Midbrain (tissue), 1 donor: Measurements from ENCODE around the gene GRP.

Source experiments
- DNase-seq: peaks from one replicate; lab custom pipeline; 2025; lab: John Stamatoyannopoulos, UW

GRP gene

DNA sequence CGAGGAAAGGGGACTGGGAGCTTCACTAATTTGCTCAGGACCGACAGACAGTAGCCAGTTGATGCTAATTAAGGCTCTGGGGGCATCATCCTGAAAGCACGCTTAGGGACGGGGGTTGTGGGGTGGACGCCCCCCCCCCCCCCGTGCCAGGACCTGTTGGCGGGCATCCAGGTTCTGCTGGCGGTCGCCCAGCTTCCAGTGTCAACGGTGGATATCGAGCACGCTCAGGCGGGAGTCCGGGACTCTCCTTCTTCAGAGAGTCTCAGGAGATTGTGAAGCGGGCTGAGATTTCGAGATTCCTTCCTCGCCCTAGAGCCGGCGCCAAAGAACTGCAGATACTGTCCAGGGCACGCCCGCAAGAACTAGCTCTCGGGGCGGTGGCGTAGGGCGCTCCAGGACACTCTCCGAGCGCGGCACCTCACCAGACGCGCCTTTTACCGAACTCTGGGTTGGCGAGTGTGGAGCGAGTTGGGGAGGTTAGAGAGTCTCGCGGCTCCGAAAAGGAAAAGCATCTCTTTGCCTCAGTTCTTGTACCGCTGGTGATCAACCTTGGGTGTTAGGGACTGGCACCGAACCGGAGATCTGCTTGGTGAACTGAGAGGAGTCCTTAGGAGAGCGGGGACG, 47.7 kb downstream of the GRP start:
- DNase-seq, result no peak

DNA sequence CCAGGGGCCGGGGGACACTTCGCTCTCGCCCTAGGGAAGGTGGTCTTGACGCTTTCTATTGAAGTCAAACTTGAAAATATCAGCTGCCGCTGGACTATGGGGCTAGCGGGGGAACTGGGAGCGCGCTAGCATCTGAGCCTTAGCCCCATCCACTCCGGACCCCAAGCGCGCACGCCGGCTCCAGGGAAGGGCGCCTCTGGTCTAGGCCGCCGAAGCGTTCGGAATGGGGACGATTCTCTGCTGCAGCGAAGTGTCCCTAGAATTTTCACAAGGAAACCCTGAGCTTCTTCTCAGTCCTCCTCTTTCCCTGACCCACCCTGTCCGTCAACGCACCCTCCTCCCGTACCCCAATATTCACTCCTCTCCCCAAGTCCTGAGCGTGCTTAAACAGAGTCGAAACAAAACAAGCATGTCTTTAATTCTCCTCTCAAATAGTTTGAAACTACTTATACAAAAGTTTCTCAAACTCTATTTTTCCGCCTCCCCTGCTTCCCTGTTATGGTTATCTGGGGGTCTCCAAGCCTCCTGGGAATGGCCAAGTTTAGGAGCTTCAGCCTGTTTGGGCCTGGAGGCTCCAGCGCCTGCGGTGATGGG, 48.3 kb downstream of the GRP start:
- no peak for DNase-seq

DNA sequence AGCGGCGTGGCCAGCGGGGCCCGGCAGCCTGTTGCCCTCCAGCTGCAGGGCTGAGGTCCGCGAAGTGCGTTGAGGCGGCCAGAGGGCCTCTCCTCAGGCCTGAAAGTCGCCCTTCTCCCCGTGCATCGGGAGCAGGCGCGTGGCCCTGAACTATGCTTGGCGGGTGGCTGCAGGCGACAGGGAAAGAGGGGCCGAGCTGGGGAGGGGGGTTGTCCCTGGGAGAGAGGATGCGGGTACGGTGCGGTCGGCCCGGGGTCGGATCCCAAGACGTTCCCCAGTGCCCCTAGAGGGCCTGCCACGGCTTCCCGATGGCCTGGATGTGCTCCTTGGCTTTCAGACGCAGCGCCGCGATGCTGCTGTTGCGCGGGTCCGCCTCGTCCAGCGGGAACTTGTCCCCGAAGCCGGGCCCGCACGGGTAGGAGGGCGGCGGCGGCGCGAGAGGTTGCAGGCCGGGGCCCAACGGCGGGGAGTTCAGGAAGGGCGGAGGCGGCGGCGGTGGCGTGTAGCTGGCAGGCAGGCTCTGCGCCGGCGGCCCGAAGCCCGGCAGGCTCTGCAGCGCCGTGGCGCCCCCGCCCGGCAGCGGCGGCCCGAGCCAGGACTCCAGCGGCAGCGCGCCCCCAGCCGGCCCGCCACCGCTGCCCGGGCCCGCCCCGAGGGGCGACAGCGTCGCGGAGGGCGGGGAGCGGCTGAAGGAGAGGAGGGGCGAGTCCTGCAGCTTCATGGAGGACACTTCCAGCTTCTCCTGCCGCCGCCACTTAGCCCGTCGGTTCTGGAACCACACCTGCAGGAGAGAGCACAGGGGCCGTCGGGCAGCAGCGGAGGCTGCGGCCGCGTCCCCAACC, 49.0 kb downstream of the GRP start:
- no peak for DNase-seq

DNA sequence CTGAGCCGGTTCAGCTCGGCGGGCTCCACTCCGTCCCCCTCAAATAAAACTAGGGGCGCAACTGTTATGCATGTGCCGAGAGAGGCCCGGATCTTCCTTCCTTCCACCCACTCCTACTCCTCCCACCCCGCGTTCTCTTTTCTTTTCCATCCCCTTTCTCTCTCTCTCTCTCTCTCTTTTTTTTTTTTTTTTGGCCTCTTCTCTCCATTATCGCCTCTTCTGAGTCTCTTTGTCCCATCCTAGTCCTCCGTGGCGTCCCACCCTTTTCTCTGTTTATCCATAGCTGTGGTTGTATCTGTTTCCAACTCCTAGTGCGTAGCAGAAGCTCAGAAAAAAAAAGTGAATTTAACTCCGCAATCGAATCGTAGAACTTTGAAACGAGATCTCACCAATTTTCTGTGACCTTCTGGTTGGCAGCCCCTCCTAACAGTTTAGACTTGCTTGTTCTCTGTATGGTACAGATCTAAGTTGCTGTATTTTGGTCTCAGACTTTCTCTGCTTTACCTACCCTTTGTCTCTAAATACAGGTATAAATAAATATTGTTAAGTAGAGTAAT, 49.7 kb downstream of the GRP start:
- no peak for DNase-seq

DNA sequence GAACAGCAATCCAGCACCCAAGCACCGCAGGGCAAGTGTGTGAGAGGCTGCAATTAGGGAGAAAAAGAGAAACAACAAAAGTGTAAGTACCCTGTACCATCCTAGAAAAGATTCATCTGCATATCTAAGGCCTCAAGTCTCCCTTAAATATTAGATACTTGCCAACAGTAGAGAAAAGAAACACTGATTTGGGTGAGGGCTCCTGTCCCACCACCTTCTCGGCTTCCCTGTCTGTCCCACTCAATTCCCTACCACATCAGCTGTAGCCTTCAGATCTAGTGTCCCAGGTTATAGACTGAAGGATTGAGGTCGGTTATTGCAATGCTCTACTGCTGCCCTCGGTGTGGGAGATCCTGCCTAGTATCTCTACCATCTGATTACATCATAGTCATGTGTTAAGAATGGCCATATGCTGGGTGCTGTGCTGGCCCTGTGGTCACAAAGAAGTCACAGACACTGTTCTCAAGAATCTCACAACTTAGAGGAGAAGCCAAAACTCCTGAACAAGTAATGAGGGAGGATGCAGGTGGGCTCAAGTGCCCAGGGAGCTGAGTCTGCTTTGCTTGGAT, 50.8 kb downstream of the GRP start:
- DNase-seq, result no peak

DNA sequence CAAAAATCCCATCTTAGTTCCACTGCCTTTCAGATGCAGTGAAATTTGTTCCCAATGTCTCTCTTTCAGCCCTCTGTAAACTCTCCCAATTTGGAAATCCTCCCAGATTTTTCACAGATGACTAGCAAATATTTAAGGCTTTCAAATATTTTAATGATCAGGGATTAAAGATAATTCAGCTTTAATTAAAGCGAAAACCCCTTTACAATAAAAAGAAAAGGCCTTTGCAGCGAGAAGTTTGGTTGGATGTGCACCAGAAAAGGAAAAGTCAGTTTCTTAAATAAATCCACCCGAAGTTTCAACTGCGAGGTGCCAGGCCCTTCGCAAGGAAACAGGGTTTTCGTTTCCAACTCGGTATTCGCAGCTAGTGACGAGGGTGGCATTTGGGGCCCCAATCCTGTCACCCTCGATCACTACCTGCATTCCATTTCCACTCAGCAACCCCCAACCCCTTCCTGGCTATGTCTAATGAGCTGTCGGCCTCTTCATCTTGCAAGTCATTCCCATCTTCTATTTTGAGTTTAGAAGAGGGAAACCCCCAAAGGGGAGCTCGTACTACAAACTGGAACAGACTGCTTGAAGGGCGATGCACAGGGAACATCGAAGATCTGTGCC, 51.8 kb downstream of the GRP start:
- no peak for DNase-seq

DNA sequence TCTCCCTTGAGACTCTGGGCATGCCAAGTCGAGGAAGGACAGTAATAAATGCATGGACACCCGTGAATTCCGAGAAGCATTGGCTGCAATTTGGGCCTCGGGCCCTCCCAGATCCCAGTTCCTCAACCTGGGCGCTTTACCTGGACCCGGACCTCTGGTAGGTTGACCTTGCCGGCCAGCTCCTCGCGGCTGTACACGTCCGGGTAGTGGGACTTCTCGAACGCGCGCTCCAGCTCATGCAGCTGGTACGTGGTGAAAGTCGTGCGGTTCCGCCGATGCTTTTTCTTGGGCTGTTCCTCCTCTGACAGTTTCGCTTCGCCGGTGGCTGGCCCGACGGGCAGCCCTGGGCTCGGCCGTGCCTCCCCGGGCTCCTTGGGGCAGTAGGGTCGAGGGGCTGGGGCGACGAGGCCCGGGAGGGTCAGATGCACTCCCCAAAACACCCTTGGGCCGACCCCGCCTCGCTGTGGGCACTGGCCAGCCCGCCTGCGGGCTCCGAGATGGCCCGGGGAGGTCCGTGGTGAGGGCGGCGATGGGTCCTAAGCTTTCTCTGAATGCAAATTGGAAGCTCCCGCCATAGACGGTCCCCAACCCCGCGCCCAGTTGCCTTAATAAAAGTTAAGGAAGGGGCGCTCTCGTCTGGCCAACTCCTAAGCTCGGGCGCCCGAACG, 52.4 kb downstream of the GRP start:
- no peak for DNase-seq

DNA sequence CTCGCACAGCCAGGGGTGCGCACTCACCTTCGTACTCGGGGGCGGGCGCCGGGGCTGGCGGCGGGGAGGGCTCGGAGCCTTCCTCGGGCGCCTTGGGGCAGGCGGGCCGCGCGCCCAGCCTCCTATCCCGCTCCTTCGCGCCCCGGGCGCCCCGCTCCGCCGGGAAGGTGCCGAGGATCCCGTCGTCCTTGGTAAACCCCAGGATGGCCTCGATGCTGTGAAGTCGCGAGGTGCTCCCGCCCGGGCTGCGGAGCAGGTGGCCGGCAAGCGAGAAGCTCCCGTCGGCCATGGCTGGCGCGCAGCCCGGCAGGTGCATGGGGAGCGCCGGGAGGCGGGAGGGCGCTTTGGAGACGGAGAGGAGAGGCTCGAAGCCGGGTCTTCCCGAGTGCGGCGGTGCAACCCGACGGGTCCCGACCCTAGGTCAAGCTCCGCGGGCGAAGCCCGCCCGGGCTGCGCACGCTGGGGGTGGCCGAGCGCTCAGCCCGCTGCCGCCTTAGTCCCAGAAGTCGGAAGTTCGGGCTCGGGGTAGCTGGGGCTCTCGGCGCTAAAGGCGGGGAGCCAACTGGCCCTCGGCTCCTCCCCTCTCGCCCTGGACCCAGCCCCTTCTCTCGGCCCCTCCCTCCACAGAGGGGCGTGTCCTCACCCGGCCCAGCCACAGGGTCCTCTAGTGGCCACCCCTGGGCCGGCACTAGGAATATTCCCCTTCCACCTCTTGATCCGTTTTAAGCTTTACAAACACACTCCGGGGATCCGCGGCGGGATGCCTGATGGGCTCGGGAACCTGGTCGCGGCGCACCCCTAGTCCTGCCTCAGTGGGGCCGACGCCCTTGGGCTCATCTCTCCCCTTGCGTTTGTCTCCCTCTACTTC, 53.2 kb downstream of the GRP start, which contains the start of gene RAX:
Gene RAX (minus strand): TSS at position 564 of the 868 bp plus-strand sequence. CDS start 248 bp downstream, at position 316.
- DNase-seq, result no peak

DNA sequence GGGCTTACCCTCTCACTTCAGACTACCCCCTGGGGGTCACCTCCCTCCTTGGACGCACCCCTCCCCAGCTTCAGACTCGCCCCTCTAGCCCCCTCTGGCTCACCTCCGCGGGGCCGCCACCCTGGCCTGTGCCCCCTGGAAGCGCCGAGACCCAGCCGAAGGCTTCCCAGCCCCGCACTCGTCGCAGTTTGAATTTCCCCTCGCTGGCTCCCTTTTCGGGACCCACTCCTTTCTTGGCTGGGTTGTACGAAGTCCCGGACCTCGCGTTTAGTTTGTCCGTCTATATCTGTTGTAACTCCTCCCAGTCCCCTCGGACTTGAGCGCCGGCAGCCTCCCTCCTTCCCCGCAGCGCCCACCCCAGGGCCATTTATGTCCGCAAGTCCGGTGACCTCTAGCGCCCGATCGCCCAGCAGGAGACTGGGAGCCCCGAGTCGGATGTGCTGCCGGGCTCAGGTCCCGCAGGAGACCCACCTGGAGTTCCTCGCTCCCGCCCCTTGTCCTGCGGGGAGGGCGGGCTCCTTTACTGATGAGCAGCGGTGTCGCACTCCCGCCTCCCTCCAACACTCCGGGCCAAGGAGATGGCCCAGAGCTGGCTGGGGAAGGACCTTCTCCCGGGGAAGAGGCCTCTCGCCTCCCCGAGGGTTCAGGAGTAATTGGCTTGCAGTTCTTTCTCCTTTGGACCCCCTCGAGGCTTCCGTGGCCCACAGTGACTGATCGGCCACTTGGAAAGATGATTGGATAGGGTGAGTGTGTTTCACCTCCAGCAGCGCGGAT, 54.0 kb downstream of the GRP start:
- DNase-seq, result no peak

DNA sequence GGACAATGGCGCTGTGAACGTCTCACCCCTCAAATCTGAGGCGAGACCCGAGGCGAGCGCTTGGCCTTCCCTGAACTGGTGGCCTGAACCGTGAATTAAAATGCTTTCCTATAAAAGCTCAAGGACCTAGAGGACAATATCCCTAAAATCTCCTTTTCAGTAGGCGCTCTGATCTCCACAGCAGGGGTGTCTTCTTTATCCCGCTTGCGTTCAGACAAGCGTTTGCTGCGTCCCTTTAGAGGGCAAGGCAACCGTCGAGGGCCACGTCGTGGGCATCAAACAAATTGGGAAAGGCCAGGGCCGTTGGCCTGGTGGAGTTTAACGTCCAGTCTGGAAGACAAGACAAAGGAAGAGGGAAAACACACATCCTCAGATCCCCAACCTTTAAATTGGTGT, 54.6 kb downstream of the GRP start:
- DNase-seq, result no peak

DNA sequence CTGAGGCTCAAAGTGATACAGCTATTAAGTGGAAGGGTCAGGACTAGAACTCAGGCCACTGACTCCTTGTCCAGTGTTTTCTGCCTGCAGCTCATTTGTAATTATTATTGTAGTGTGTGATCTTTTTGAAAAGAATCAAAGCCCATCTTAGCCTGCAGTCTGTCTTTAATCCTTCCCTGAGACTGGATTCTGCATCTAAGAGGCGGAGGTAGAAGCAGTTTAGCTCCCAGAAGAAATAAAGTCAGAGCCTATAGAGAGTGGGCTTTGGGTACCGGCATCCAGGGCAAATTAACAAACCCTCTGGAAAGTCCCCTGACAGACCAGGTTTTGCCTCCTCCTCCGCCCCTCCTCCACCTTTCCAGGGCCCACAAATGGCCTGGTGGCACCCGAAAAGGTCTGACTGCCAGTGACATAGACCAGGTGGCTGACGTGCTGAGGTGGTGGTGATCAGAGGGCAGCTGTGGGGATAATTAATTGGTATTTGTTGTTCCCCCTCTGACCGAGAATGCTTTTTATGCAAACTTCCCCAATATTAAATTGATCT, 55.5 kb downstream of the GRP start:
- DNase-seq, result no peak

DNA sequence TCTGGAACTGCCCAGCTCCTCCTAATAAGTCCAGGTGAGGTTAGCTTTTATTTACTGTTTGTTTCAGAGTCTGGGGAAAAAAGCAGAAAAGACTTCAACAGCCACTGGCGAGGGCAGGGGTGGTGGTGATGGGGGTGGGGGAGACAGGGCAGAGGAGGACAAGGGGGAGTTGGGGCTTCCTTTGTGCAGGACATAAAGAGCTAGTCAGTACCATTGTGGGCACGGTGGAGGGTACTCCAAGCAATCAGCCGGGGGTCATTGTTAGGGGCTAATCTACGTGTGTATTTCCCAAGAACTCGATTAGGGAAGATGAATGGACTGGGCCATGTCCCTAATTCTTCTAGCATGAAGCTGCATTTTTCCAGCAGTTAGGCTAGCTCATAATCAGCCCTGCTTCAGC, 56.1 kb downstream of the GRP start:
- DNase-seq, result no peak

DNA sequence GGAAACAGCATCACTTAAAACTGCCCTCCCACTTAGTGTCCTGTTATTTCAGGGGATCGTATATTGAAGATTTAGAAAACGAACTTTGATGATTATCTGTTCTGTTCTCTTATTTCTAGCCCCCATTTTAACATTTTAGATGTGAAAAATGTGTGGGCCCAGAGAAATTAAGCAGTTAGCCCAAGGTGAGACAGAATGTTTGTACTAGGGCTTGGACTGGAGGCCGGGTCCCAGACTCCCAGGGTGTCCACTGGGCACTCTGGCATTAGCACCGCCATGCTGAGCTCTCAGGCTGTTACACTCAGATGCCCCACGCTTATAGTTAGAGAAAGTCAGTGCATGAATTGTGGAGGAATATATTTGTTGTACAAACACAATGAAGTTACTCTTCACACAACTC, 58.8 kb downstream of the GRP start:
- no peak for DNase-seq

DNA sequence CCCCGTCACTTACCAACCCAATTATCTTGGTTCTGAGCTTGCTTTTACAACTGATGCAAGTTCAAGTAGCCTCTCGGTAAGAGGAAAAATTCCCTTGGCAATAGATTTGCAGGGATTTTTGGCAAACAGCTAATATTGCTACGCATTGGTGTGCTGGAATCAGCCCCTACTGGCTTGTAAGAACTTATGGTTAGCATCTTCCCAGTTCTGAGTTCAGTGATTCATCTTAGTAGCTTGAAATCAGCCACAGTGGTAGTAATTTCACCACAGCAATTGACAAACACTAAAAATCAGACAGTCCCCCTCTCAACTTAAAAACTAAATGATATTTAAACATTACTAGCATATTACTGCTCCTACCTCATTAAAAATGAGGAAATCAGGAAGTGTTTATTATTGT, 59.2 kb downstream of the GRP start:
- no peak for DNase-seq

DNA sequence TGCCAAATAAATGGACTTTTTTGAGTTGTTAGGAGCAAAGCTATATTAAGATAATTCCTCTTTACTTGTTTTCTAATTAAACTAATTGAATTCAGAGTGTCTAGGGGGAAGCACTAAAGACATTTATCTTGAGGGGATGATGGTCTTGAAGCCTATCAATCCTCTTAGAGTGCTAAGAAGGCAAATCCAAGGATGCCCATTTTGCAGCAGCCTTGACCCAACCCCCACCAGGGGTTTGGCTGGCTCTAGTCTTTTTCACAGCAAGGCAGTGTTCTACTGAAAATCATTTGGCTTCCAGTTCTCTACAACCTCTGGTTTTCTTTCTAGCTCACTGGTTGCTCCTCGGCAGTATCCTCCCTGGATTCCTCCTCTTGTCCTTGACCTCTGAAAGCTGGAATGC, 59.8 kb downstream of the GRP start:
- DNase-seq, result no peak
